A549 (cell line): ENCODE results near the gene RAB3C. TPM values are rescaled to one million over a fixed set of nuclear protein-coding genes. Genes with fewer than 3 reads are reported as not detected.

Experiments used
- ATAC-seq, 2 experiments: fragments of 200-7000 bp in 1 of 2; fragments of >200 bp in 1 of 2; cut with Nextera tagmentation in 1 of 2; cut with Tn5 transposase in 1 of 2; 3 replicates each; pipeline versions ENCODE4 v1.8.0 to v1.9.1; 2018 to 2020; ENCODE audit warnings: mild to moderate bottlenecking in 1 of 2, moderate library complexity in 1 of 2
- CTCF ChIA-PET: fragments of 300-600 bp; sonication (Branson Sonifier 250); formaldehyde crosslinking; extraction: SDS; loops from one replicate; lab custom pipeline; 2021; ENCODE audit warnings: antibody characterized with exemption, inconsistent platforms; lab: Yijun Ruan, JAX
- POLR2A ChIA-PET: fragments of 350-600 bp; formaldehyde crosslinking; extraction: SDS; loops from one replicate; lab custom pipeline; 2021; ENCODE audit warnings: antibody characterized with exemption, inconsistent platforms; lab: Yijun Ruan, JAX
- DNase-seq, 2 experiments: peaks; one replicate each; pipeline versions ENCODE4 v3.0.0 to v3.0.0-alpha.2; 2011 to 2016; ENCODE audit warnings: low read depth in 1 of 2, low spot score in 1 of 2
- FAIRE-seq: peaks from 2 replicates; lab custom pipeline; 2011; peaks lifted over from hg19 to GRCh38; lab: Jason Lieb, UNC
- H3K27ac ChIP-seq, 2 experiments: fragments of >200 bp; sonication (Bioruptor Twin); formaldehyde crosslinking; 3 replicates each; pipeline ENCODE4 v1.5.1; 2016 to 2017
- H3K4me1 ChIP-seq: fragments of >200 bp; sonication (Bioruptor Twin); formaldehyde crosslinking; 3 replicates; pipeline ENCODE4 v1.6.1; 2016
- H3K4me2 ChIP-seq: fragments of >200 bp; sonication (Bioruptor Twin); formaldehyde crosslinking; 3 replicates; pipeline ENCODE4 v1.6.1; 2016
- H3K4me3 ChIP-seq: fragments of >200 bp; sonication (Bioruptor Twin); formaldehyde crosslinking; 3 replicates; pipeline ENCODE4 v1.5.1; 2016
- H3K9me3 ChIP-seq: fragments of >200 bp; sonication (Bioruptor Twin); formaldehyde crosslinking; 3 replicates; pipeline ENCODE4 v1.6.1; 2016
- ATOH8 ChIP-seq: fragments of 250-450 bp; sonication (Bioruptor Pico); IDR thresholded peaks from 2 replicates; pipeline ENCODE4 v1.5.0; 2020; ENCODE audit warnings: low read depth, mild to moderate bottlenecking, moderate library complexity
- CBX8 ChIP-seq: fragments of 200-600 bp; sonication (generic); IDR thresholded peaks from 2 replicates; pipeline ENCODE4 v1.6.1; 2016
- CHD4 ChIP-seq: fragments of 200-600 bp; sonication (generic); IDR thresholded peaks from 2 replicates; pipeline ENCODE4 v1.6.1; 2016; ENCODE audit warnings: antibody characterized with exemption, mild to moderate bottlenecking, borderline replicate concordance
- EHF ChIP-seq: fragments of 250-450 bp; sonication (Bioruptor Pico); IDR thresholded peaks from 2 replicates; pipeline ENCODE4 v1.5.0; 2020; ENCODE audit warnings: mild to moderate bottlenecking
- EHMT2 ChIP-seq: fragments of 200-600 bp; sonication (generic); IDR thresholded peaks from 2 replicates; pipeline ENCODE4 v1.6.1; 2016; ENCODE audit warnings: antibody characterized with exemption, low read depth, mild to moderate bottlenecking, moderate library complexity
- ELK1 ChIP-seq: fragments of 150-350 bp; IDR thresholded peaks from 2 replicates; pipeline ENCODE4 v1.6.1; 2014; ENCODE audit warnings: low read depth, mild to moderate bottlenecking, low read length
- ESRRA ChIP-seq: fragments of 150-350 bp; IDR thresholded peaks from 2 replicates; pipeline ENCODE4 v1.6.1; 2014; ENCODE audit warnings: mild to moderate bottlenecking, low read length, borderline replicate concordance
- HDAC2 ChIP-seq: fragments of 200-600 bp; sonication (generic); IDR thresholded peaks from 2 replicates; pipeline ENCODE4 v1.6.1; 2016
- HEYL ChIP-seq: fragments of 250-450 bp; sonication (Bioruptor Pico); IDR thresholded peaks from 2 replicates; pipeline ENCODE4 v1.8.0; 2021; ENCODE audit warnings: mild to moderate bottlenecking, moderate library complexity
- HOXA7 ChIP-seq: fragments of 250-450 bp; sonication (Bioruptor Pico); IDR thresholded peaks from 2 replicates; pipeline ENCODE4 v1.5.0; 2020; ENCODE audit warnings: mild to moderate bottlenecking, moderate library complexity
- HOXB13 ChIP-seq: fragments of 250-450 bp; sonication (Bioruptor Pico); IDR thresholded peaks from 2 replicates; pipeline ENCODE4 v1.5.0; 2020; ENCODE audit warnings: low read depth, mild to moderate bottlenecking, moderate library complexity
- MAFK ChIP-seq: fragments of 450-650 bp; IDR thresholded peaks from 2 replicates; pipeline ENCODE4 v1.6.1; 2014; ENCODE audit not compliant: partially characterized antibody
- POLR2A ChIP-seq: IDR thresholded peaks from 2 replicates; pipeline ENCODE4 v1.6.1; 2012; ENCODE audit warnings: mild to moderate bottlenecking, low read length
- RAD21 ChIP-seq, 2 experiments: fragments of >200 bp in 1 of 2; sonication (Bioruptor Twin) in 1 of 2; formaldehyde crosslinking in 1 of 2; IDR thresholded peaks in 1 of 2; conservative IDR thresholded peaks in 1 of 2; 2 replicates in 1 of 2; 3 replicates in 1 of 2; pipeline ENCODE4 v1.6.1; 2012 to 2018; ENCODE audit warnings: inconsistent platforms in 1 of 2
- RCOR1 ChIP-seq: fragments of 150-350 bp; IDR thresholded peaks from 2 replicates; pipeline ENCODE4 v1.6.1; 2014; ENCODE audit warnings: antibody characterized with exemption, low read length, low read depth
- RFX5 ChIP-seq: fragments of 450-650 bp; IDR thresholded peaks from 2 replicates; pipeline ENCODE4 v1.7.1; 2014; ENCODE audit warnings: antibody characterized with exemption, mild to moderate bottlenecking, moderate library complexity
- ZC3H11A ChIP-seq: fragments of 450-650 bp; IDR thresholded peaks from 2 replicates; pipeline ENCODE4 v1.6.1; 2014; ENCODE audit warnings: antibody characterized with exemption, mild to moderate bottlenecking
- ZFP36 ChIP-seq: fragments of 450-650 bp; IDR thresholded peaks from 2 replicates; pipeline ENCODE4 v1.6.1; 2014; ENCODE audit warnings: borderline replicate concordance; ENCODE audit not compliant: partially characterized antibody
- ZSCAN20 ChIP-seq: fragments of 250-450 bp; sonication (Bioruptor Pico); IDR thresholded peaks from 2 replicates; pipeline ENCODE4 v1.8.0; 2022; ENCODE audit warnings: mild to moderate bottlenecking, moderate library complexity
- WGBS: methylation state at CpG from one replicate; pipeline ENCODE4 v1.1.6; 2017; ENCODE audit errors: missing lambda C conversion rate; 5-methylcytosine and 5-hydroxymethylcytosine counted together
- polyA plus RNA-seq, 4 experiments: library from polyadenylated mRNA; depleted of rRNA in 3 of 4; stranded (reverse); fragments of >200 nt; fragmentation: RNase III in 1 of 4; extraction: RNeasy Plus Mini Kit Qiagen cat#74134 plus additional on column Dnase treatment in 1 of 4; gene quantifications; 2 replicates in 3 of 4; 3 replicates in 1 of 4; pipeline ENCODE4 v1.2.3, GENCODE V29; 2011 to 2017
- TF ChIP-seq, protein P1 (sequence below): fragments of 200-600 bp; sonication (generic); IDR thresholded peaks from 2 replicates; pipeline ENCODE4 v1.6.1; 2016; ENCODE audit warnings: antibody characterized with exemption, mild to moderate bottlenecking, moderate library complexity
- TF ChIP-seq, protein P2 (sequence below): fragments of >200 bp; sonication (Bioruptor Twin); formaldehyde crosslinking; IDR thresholded peaks from 3 replicates; pipeline ENCODE4 v1.6.1; 2016
- TF ChIP-seq, protein P3 (sequence below): fragments of 250-450 bp; sonication (Bioruptor Pico); IDR thresholded peaks from 2 replicates; pipeline ENCODE4 v1.5.0; 2021; ENCODE audit warnings: mild to moderate bottlenecking, moderate library complexity, borderline replicate concordance

Gene RAB3C
- polyA plus RNA-seq, 2 of the 4 experiments (the other 2 are of a cell fraction), result not detected

GRCh38 chr5:58714046-58714445, 131.2 kb downstream of the RAB3C start:
- TF ChIP-seq, protein P1, sequence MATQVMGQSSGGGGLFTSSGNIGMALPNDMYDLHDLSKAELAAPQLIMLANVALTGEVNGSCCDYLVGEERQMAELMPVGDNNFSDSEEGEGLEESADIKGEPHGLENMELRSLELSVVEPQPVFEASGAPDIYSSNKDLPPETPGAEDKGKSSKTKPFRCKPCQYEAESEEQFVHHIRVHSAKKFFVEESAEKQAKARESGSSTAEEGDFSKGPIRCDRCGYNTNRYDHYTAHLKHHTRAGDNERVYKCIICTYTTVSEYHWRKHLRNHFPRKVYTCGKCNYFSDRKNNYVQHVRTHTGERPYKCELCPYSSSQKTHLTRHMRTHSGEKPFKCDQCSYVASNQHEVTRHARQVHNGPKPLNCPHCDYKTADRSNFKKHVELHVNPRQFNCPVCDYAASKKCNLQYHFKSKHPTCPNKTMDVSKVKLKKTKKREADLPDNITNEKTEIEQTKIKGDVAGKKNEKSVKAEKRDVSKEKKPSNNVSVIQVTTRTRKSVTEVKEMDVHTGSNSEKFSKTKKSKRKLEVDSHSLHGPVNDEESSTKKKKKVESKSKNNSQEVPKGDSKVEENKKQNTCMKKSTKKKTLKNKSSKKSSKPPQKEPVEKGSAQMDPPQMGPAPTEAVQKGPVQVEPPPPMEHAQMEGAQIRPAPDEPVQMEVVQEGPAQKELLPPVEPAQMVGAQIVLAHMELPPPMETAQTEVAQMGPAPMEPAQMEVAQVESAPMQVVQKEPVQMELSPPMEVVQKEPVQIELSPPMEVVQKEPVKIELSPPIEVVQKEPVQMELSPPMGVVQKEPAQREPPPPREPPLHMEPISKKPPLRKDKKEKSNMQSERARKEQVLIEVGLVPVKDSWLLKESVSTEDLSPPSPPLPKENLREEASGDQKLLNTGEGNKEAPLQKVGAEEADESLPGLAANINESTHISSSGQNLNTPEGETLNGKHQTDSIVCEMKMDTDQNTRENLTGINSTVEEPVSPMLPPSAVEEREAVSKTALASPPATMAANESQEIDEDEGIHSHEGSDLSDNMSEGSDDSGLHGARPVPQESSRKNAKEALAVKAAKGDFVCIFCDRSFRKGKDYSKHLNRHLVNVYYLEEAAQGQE, result no peak
- TF ChIP-seq ELK1 (no peak), HDAC2 (no peak), ESRRA (no peak), ZC3H11A (no peak), CHD4 (no peak), EHF (CRISPR knock-in tag) (no peak), HOXA7 (no peak), POLR2A (no peak), HEYL (no peak), HOXB13 (no peak), RCOR1 (no peak), ATOH8 (no peak), EHMT2 (no peak), ZSCAN20 (CRISPR knock-in tag) (no peak)
- TF ChIP-seq, protein P2, sequence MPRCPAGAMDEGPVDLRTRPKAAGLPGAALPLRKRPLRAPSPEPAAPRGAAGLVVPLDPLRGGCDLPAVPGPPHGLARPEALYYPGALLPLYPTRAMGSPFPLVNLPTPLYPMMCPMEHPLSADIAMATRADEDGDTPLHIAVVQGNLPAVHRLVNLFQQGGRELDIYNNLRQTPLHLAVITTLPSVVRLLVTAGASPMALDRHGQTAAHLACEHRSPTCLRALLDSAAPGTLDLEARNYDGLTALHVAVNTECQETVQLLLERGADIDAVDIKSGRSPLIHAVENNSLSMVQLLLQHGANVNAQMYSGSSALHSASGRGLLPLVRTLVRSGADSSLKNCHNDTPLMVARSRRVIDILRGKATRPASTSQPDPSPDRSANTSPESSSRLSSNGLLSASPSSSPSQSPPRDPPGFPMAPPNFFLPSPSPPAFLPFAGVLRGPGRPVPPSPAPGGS, result no peak
- TF ChIP-seq, protein P3, sequence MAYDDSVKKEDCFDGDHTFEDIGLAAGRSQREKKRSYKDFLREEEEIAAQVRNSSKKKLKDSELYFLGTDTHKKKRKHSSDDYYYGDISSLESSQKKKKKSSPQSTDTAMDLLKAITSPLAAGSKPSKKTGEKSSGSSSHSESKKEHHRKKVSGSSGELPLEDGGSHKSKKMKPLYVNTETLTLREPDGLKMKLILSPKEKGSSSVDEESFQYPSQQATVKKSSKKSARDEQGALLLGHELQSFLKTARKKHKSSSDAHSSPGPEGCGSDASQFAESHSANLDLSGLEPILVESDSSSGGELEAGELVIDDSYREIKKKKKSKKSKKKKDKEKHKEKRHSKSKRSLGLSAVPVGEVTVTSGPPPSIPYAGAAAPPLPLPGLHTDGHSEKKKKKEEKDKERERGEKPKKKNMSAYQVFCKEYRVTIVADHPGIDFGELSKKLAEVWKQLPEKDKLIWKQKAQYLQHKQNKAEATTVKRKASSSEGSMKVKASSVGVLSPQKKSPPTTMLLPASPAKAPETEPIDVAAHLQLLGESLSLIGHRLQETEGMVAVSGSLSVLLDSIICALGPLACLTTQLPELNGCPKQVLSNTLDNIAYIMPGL, result no peak
- FAIRE-seq (no peak), ATAC-seq (no peak), DNase-seq (no peak)
- 74% methylated on average over 1 of the region's 1 CpG for WGBS
- Histone ChIP-seq H3K9me3 (peaks cover 20% of the 10 kb centered on the region), H3K4me3 (no peak overlapping the region), H3K4me1 (no peaks in the 10 kb centered on the region), H3K27ac (no peak overlapping the region), H3K4me2 (no peak overlapping the region)
- POLR2A ChIA-PET, result no interaction called here
- CTCF ChIA-PET, result no interaction called here

- Histone ChIP-seq H3K4me2 (no peak overlapping the region), H3K4me1 (no peaks in the 10 kb centered on the region), H3K9me3 (peaks cover 20% of the 10 kb centered on the region), H3K27ac (no peak overlapping the region), H3K4me3 (no peak overlapping the region)
- TF ChIP-seq MAFK (no peak), ZFP36 (no peak), RAD21 (conservative IDR thresholded peaks at IDR 0.05 in 1 of 2, IDR thresholded peaks at IDR 0.05 in 1 of 2) (no peak), CBX8 (no peak), RFX5 (no peak)
- CTCF ChIA-PET, result no interaction called here
- POLR2A ChIA-PET, result no interaction called here
- FAIRE-seq (peak; percentile 79), DNase-seq (no peak), ATAC-seq (no peak)
- WGBS, result 1% methylated on average over 2 of the region's 2 CpGs
These were observed 133.3 kb downstream of the RAB3C start for GRCh38 chr5:58715997-58716656.
